Activated naive CD8-positive, alpha-beta T cell treated with anti-CD3 and anti-CD28 coated beads, Interleukin-2, amount 50 U/mL, for 16 hours (primary cell): ENCODE data around the gene RPL10L.

Experiments
- DNase-seq: peaks from one replicate; pipeline ENCODE4 v3.0.0-alpha.2; 2020; ENCODE audit warnings: low read depth, low spot score

RPL10L gene

GRCh38 chr14:46651526-46652144, at the start of gene RPL10L:
RPL10L (minus strand) TSS chr14:46651781; CDS start chr14:46651736, 45 bp downstream.
- no peak for DNase-seq

- DNase-seq, result no peak
Observed at GRCh38 chr14:46691819-46692218, 40.2 kb upstream of the RPL10L start.

- DNase-seq, result no peak
Observed at GRCh38 chr14:46686652-46687051, 35.1 kb upstream of the RPL10L start.

- DNase-seq, result no peak
Observed at GRCh38 chr14:46672128-46672527, 20.5 kb upstream of the RPL10L start.

- DNase-seq, result no peak
Observed at GRCh38 chr14:46663382-46663781, 11.8 kb upstream of the RPL10L start.

- DNase-seq, result no peak
Observed at GRCh38 chr14:46661728-46662127, 10.1 kb upstream of the RPL10L start.

GRCh38 chr14:46653031-46653755, 1.6 kb upstream of the RPL10L start:
- DNase-seq, result no peak

- DNase-seq, result no peak
Observed at GRCh38 chr14:46646796-46647195, 4.8 kb downstream of the RPL10L start.

GRCh38 chr14:46626876-46627275, 24.7 kb downstream of the RPL10L start:
- DNase-seq, result no peak
